HL-60 (cell line): ENCODE data around the gene TMEM201.

Experiments
- GABPA ChIP-seq: IDR thresholded peaks from 2 replicates; pipeline ENCODE4 v1.6.1; 2012; ENCODE audit warnings: low read depth
- POLR2AphosphoS5 ChIP-seq: IDR thresholded peaks from 2 replicates; pipeline ENCODE4 v1.6.1; 2012; ENCODE audit warnings: low read depth
- REST ChIP-seq: IDR thresholded peaks from 2 replicates; pipeline ENCODE4 v1.6.1; 2012; ENCODE audit warnings: low read depth; ENCODE audit not compliant: insufficient replicate concordance
- SPI1 ChIP-seq: IDR thresholded peaks from 2 replicates; pipeline ENCODE4 v1.6.1; 2012; ENCODE audit warnings: low read depth, mild to moderate bottlenecking, borderline replicate concordance
- TF ChIP-seq, protein P1 (sequence below): IDR thresholded peaks from one replicate; pipeline ENCODE4 v1.5.1; 2011; ENCODE audit warnings: low read length, control low read depth, inconsistent platforms; ENCODE audit not compliant: insufficient read depth

DNA sequence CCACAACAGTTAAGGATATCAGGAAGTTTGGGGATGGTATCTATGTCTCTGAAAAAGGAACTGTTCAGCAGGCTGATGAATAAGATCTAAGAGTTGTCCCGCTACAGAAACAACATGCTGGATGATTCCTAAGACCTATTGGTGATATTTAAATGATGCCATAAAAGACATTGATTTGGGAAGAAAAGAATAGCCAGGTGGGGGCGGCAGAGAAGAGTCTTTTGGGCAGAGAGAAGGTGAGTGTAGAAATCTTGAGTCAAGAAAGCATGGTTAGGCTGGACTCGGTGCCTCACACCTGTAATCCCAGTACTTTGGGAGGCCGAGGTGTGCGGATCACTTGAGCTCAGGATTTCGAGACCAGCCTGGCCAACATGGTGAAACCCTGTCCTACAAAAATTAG, 11.8 kb upstream of the TMEM201 start:
- TF ChIP-seq, protein P1, sequence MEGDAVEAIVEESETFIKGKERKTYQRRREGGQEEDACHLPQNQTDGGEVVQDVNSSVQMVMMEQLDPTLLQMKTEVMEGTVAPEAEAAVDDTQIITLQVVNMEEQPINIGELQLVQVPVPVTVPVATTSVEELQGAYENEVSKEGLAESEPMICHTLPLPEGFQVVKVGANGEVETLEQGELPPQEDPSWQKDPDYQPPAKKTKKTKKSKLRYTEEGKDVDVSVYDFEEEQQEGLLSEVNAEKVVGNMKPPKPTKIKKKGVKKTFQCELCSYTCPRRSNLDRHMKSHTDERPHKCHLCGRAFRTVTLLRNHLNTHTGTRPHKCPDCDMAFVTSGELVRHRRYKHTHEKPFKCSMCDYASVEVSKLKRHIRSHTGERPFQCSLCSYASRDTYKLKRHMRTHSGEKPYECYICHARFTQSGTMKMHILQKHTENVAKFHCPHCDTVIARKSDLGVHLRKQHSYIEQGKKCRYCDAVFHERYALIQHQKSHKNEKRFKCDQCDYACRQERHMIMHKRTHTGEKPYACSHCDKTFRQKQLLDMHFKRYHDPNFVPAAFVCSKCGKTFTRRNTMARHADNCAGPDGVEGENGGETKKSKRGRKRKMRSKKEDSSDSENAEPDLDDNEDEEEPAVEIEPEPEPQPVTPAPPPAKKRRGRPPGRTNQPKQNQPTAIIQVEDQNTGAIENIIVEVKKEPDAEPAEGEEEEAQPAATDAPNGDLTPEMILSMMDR: no peak
- TF ChIP-seq REST (no peak), SPI1 (no peak), POLR2AphosphoS5 (no peak), GABPA (no peak)
